HG03469 (cell line): ENCODE measurements around the gene STAB1.

ENCODE experiments used
- ATAC-seq: cut with Tn5 transposase; IDR thresholded peaks from one replicate; pipeline ENCODE4 v1.9.1; 2021; ENCODE audit warnings: mild to moderate bottlenecking, moderate library complexity, moderate number of reproducible peaks; ENCODE audit not compliant: unreplicated experiment

The STAB1 gene, protein sequence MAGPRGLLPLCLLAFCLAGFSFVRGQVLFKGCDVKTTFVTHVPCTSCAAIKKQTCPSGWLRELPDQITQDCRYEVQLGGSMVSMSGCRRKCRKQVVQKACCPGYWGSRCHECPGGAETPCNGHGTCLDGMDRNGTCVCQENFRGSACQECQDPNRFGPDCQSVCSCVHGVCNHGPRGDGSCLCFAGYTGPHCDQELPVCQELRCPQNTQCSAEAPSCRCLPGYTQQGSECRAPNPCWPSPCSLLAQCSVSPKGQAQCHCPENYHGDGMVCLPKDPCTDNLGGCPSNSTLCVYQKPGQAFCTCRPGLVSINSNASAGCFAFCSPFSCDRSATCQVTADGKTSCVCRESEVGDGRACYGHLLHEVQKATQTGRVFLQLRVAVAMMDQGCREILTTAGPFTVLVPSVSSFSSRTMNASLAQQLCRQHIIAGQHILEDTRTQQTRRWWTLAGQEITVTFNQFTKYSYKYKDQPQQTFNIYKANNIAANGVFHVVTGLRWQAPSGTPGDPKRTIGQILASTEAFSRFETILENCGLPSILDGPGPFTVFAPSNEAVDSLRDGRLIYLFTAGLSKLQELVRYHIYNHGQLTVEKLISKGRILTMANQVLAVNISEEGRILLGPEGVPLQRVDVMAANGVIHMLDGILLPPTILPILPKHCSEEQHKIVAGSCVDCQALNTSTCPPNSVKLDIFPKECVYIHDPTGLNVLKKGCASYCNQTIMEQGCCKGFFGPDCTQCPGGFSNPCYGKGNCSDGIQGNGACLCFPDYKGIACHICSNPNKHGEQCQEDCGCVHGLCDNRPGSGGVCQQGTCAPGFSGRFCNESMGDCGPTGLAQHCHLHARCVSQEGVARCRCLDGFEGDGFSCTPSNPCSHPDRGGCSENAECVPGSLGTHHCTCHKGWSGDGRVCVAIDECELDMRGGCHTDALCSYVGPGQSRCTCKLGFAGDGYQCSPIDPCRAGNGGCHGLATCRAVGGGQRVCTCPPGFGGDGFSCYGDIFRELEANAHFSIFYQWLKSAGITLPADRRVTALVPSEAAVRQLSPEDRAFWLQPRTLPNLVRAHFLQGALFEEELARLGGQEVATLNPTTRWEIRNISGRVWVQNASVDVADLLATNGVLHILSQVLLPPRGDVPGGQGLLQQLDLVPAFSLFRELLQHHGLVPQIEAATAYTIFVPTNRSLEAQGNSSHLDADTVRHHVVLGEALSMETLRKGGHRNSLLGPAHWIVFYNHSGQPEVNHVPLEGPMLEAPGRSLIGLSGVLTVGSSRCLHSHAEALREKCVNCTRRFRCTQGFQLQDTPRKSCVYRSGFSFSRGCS (N-terminal part only)

DNA sequence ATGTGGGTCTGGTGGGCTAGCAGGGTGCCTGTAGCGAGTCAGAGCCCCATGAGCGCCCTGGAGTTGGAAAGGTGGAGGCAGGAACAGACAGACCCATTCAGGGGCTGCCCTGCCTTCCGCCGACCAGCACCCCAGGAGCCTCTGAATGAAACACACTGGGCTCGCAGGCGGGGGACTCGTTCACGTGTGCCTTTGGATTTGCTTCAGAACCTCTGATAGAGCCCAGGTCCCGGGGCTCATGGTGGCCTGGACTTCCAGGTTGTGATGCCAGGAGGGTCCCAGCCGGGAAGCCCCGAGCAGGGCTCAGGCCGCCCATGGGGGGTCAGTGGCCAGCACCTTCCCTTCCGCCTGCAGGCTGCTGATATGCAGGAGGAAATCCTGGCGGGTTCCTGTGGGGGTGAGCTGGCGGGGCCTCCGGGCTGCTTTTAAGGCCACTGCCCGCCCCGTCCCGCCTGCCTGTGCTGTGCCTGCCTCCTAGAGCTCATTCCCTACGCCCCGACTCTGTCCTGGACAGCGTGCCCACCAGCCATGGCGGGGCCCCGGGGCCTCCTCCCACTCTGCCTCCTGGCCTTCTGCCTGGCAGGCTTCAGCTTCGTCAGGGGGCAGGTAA is at the start of gene STAB1:
Gene STAB1, plus strand, starts transcription at position 453 of the 610 bp plus-strand sequence. Its CDS starts 76 bp downstream, at position 529.
- ATAC-seq: no peak

DNA sequence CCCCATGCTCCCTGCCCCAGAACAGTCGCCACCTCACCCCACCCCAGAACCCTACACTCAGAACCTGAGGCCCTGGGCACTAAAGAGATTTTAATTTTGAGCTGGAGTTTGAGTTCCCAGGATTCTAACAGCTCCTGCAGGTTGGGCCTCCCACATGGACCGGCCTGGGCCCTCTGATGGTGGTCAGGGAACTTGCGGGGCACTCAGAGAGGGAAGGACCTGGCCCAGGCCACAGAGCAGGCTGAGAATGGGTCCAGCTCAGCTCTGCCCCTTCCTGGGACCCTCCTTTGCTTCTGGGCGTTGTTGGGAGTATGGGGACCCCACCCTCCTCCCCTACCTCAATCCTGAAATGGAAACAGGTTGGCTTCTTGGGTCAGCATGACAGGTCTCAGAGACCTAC is 49.1 kb upstream of the STAB1 start:
- ATAC-seq: no peak

DNA sequence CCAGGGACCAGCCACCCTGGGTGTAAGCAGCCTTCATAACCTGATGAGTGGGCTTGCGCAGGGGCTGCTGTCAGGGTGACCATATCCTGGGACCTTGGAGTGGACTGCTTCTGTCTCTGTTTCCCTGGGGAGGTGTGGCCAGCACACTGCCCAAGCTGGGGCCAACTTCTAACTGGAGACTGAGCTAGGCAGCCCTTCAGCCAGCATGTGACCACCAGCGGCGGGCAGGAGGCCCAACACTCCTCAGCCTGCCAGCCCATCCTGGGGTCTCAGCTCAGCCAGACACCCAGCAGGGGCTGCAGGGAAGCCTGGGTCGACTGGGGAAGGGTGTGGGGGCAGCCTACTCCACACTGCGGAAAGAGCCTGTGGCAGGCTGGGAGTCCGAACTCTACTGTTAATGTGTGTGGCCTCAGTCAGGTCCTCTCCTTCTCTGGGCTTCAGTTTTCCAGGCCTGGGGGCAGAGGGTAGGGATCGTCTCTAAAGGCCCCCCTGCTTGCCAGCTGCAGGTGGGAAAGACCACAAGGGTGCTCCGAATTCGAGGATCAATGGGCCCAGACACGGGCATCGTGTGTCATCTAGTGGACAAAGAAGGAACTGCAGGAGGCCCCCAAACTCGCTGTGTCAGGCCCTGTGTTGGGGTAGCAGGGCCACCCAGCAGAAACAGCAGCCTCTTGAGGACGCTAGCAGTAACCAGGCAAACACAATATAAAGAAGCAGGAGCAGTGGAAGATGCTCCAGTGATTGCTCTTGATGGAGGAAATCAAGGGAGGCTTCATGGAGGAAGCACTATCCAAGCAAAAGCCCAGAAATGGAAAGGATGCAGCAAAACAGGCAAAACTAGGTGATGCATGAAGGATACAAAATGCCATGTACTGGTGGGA is 48.3 kb upstream of the STAB1 start:
- ATAC-seq: no peak

DNA sequence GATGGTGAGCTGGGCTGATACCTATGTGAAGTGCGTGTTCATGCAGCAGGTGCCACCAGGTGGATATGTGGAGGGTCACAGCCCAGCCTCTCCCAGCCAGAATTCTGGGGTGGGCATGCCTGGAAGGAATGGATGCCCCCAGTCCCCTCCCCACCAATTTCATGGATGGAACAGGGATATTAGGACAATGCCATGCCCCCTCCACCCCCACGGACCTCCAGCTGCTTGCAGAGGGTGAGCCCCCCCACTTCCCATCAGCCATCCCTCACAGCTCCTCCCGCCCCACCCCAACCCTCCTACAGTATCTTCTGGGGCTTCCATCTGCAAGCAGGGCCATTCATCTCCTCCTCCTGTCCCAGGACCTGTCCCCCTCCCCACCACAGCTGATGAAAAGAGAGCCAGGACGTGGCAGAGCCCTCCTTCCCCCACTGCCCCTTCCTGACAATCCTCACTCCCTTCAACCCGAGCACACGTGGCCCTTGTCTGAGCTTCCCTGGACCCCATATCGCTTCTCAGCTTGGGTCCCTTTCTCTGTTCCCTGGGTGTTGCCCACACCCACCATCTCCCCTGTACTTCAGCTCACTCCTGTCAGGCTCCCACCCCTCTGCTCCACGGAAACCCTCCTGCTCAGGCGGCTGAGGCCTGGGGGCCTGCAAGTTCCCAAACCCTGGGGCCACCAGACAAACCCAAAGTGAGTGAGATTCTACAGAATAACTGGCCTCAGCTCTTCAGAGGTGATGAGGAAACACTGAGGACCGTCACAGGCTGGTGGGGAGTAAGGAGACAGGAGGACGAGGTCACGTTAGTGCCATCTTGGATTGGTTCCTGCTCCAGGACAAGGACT is 47.4 kb upstream of the STAB1 start:
- ATAC-seq: no peak

DNA sequence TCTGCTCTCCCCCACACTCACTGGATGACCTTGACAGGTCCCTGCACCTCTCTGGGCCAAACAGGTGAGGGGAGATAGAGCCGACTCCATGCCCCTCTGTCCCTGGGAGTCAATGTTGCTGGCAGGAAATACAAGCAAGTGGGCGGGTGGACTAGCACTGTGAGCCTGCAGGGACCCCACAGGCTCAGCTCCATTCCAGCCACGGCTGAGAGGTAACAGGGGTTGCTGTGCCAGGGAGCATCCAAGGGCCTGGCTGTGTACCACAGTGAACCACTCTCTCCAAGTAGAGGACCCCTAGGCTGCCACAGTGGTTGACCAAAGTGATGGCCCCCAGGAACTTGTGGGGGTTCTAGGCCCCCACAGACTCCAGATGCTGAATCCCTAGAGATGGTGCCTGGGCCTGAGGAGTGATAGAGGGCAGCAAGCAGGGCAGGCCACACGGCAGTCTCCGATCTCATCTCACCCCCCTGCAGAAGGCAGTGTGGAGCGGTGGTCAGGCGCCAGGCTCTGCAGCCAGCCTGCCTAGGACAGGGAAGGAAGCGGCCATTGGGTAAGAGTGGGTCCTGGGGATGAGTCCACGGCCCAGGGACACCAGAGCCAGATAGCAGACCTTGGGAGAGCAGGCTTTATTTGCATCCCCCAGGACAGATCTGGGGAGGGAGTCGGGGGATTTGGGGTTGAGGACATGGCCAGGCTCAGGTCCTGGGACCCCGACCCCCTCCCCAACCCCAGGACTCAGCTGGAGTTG is 44.5 kb upstream of the STAB1 start:
- no peak for ATAC-seq

DNA sequence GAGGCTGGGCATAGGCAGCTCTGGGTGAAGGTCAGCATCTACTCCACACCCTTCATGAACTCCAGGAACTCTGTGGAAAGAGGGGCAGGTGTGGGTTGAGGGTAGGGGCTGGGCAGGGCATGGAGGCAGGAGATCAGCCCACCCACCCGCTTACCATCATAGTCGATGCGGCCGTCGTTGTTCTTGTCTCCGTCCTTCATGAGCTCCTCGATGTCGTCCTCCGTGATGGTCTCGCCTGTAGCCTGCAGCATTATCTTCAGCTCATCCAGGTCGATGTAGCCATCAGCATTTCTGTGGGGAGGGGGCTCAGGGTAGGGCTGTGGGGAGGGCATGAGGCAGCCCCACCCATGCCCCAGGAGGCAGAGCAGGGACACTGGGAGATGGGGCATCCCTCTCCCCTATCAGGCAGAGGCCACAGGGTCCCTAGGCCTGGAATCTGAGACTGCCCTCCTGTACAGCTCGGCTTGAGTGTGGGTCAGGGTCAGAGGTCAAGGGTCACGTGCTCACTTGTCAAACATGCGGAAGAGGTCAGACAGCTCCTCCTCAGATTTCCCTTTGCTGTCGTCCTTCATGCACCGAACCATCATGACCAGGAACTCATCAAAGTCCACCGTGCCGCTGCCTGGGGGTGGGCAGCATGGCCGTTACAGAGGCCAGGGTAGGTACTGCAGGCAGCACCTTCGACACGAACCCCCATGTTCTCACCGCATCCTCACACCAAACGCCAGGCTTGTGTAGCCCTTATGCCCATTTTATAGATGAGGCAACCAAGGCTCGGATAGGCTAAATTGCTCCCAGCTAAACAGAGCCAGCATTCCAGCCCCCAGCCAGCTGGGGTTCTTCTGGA is 43.7 kb upstream of the STAB1 start:
- ATAC-seq: no peak

DNA sequence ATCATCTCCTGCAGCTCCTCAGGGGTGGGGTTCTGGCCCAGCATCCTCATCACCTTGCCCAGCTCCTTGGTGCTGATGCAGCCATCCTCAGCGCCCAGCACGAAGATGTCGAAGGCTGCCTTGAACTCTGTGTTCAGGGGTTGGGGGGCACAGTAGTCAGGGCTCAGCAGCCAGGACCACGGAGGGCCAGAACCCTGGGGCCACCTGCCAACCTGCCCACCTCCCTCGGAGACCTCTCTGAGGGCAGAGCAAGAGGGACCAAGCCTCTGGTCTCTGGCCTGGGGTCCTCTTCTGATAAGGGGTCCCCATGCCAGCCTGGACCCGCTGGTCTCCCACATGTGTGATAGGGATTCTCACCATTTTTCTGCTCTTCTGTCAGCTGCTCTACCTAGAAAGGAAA is 43.0 kb upstream of the STAB1 start:
- ATAC-seq: no peak

DNA sequence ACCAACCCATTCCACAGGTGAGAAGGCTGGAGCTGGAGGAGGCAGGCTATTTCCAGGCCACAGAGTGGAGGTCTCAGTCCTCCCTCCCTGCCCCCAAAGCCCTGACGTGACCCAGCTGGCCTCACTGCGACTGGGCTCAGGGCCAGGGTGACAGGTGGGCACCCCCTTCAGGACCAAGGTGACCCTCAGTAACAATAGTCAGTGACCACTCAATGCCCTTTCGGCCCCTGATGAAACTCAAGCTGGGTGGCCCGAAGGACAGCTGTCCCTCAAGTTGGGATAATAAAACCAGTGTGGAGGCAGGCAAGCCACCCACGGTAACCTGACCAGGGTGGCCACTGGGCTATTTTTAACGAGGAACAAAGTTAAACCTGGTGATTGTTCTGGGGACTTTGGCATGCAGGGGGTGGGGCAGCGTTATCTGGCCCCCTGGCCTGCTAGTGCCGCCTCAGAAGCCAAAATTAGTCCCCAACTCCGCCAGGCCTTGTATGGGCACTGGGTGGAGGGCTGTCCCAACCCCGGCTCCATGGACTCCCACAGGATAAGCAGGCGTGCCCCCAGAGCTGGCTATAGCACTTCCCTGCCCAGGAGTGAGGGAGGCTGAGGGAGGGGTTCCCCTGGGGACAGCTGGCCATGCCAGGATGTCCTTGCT is 42.4 kb upstream of the STAB1 start:
- ATAC-seq: no peak

DNA sequence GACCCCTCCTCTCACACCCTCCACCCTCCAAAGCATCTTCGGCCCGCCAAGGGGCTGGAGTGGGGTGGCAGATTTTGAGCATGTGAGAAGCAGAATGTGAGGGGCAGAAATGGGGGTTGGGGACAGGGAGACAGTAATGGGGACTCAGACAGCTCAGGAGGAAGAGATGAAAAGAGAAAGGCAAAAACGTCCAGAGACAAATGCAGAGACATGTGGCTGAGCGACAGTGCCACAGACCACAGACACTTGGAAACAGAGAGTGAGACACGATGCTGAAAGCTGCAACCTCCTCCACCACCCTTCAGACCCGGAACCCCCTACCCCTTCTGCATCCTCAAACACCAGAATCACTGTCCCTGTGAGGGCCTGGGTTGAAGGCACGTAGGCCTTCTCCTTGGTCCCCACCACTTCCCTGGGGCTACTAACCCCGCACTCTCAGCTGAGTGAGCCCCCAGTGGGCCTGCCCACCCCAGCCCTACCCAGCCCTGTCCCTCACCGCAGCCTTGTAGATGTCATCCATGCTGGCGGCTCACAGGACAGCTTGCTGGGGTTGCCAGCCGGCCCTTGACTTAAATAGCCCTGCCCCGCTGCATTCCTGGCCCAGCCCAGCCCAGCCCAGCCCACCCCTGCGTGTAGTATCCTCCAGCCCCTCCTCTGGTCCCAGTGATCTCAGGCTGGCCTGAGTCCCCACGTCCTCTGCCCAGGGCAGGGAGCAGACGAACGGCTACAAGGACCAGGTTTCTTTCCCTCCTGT is 41.5 kb upstream of the STAB1 start, which contains the start of gene TNNC1:
Gene TNNC1, minus strand, starts transcription at position 546 of the 754 bp plus-strand sequence. Its CDS starts 26 bp downstream, at position 520.
- no peak for ATAC-seq

DNA sequence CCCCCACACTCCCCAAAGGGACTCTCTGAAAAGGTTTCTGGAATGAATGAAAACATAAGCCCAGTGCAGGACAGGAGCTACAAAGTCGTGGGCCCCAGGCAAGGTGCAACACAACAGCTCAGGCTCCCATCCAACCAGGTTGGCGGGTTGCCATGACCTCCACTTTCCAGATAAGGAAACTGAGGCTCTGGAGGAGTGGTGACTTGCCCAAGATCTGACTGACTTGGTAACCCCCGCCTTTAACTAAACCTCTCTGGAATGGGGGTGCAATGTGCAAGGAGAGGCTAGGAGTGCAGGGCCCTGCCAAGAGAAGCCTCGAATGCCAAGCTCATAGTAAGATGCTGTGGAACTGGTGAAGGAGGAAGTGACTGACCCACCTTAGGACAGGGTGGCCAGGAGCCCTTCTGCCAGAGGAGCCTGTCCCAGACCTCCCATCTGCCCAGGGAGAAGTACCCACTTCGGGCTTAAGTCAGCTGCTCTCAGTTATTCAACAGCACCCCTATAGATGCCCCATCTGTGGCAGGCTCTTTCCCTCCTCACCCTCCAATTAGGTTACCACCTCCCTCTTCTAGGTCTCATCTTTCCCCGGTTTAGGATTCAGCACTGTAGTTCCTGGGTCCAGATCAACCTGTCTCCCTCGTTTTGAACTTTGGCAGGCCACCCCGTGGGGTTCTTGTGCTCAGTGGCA is 40.7 kb upstream of the STAB1 start:
- ATAC-seq: no peak

DNA sequence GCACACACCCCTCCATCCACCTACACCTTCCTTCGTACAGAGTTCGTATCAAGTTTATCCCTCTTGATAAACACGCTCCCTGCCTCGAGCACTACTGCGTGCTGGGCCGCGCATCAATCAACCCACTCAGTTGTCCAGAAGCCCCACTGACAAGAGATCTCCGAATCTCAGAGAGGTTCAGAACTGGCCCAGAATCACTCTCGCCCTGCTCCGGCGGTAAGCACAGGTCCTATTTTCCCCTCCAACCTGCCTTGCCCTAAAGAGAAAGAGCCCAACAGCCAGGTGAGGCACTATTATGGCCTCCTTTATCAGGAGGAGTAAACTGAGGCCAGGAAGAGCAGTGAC is 40.2 kb upstream of the STAB1 start:
- no peak for ATAC-seq

DNA sequence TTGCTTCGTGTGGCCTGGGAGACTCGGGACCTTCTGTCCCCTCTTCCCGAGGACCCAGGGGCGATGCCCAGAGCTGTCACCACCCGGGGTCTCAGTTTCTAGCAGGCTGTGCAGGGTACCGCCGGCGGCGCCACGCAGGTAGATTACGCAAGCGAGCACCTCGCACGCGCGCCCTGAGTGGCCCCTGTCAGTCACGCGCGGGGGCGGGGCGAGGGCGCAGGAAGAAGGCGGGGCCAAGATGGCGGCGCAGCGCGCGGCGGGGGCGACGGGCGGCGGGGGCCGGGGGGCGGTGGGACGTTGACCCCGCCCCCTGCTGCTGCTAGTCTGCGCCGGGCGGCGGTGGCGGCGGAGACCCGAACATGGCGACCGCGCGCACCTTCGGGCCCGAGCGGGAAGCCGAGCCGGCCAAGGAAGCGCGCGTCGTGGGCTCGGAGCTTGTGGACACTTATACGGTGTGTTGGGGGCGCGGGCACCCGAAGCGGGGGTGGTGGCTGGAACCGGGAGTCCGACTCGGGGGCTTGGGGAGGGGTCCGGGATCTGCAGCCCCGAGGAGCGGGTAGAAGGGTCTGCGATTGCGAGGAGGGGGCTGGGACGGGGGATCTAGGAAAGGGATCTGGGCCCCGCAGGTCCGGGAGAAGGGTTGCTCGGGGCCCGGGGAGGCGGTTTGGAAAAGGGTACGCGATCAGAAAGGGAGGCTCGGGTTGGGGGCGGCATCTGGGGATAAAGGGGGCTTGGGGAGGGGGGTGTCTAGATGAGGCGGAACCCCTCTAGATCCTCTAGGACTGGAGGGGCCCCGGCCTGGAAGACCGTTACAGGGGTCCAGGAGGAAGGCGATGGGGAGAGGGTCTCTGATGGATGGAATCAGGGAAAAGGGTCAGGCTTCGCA is 39.6 kb upstream of the STAB1 start, which contains the start of gene NISCH:
Gene NISCH, plus strand, starts transcription at position 322 of the 886 bp plus-strand sequence. Its CDS starts 38 bp downstream, at position 360.
- no peak for ATAC-seq

DNA sequence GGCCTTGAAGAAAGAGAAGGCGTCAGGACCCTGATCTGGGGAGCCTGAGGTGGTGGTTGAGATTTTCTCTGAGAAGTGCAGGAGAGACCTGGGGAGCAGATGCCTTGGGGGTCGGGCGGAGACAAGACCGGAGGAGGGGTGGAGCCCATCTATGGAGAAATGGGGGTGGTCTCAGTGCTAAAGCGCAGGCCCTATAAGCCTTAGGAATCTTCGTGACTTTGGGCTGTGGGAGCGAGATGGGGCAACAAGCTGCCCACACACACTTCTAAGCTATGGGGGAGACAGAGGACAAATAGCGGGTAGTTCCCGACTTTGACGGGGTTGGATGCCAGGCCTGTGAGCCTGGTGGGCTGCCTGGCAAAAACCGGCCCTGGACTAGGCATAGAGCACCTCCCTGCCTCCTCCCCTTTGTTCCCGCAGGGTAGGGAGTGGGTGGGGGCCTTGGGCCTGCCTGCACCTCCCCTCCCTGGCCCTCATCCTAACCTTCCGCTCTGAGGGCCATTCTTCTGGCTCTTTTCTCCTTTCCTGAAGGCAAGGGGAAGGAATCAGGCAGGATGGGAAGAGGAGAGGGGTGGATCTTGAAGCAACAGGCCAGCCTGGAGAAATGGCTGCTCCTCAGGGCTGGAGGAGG is 38.9 kb upstream of the STAB1 start:
- no peak for ATAC-seq

DNA sequence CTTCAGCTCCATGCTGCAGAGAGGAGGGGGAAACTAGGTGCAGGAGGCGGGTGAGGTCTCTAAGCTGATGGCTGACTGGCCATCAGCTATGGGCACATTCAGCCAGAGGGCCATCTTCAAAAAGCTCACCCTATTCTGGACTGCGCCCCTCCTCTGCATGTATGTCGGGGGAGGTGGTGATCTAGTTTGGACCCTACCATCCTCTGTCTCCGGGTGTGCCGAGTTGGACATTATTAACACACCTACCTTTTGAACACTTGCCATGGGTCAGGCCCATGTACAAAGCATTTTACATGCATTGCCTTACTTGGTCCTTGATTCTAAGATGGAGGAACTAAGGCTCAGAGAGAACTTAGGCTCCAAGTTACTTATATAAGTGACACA is 38.3 kb upstream of the STAB1 start:
- ATAC-seq: no peak
